HCT116 (cell line): ENCODE measurements around the gene FAM53A. TPM values are rescaled to one million over a fixed set of nuclear protein-coding genes. Genes with fewer than 3 reads are reported as not detected.
A peak's percentile ranks its signal among the peaks of the same experiment; 100 is the strongest.

Experiments
- ATAC-seq: fragments of 200-7000 bp; cut with Tn5 transposase; 2 replicates; pipeline ENCODE4 v1.9.1; 2020; ENCODE audit warnings: mild to moderate bottlenecking, moderate library complexity
- BruUV-seq: library from RNA; stranded (reverse); fragments of 400-500 nt; replicated peaks from 2 replicates; lab custom pipeline; 2021; lab: Mats Ljungman, UMichigan
- CTCF ChIA-PET: fragments of 300-600 bp; sonication (Branson Sonifier 250); formaldehyde crosslinking; loops from one replicate; lab custom pipeline; 2021; ENCODE audit warnings: antibody characterized with exemption; lab: Charles Lee
- POLR2A ChIA-PET: fragments of 300-600, 350-600 bp; sonication (Branson Sonifier 250); formaldehyde crosslinking; loops from one replicate; lab custom pipeline; 2021; ENCODE audit warnings: antibody characterized with exemption; lab: Charles Lee
- RAD21 ChIA-PET, 2 experiments: fragments of 300-600 bp; sonication (Branson Sonifier 250); formaldehyde crosslinking; loops; one replicate each; lab custom pipeline; 2023; ENCODE audit warnings: low total read pairs in 2 of 2; ENCODE audit not compliant: uncharacterized antibody in 2 of 2, unreplicated experiment in 2 of 2, low non-redundant PET in 1 of 2; lab: Charles Lee
- DNase-seq: peaks from one replicate; pipeline ENCODE4 v3.0.0-alpha.2; 2010; ENCODE audit warnings: low read depth, low spot score
- H2AFZ ChIP-seq: fragments of 200-600 bp; shearing (Covaris generic), sonication (generic); 2 replicates; pipeline ENCODE4 v1.6.1; 2017; ENCODE audit warnings: low read depth, mixed run types, mixed read lengths, antibody characterized with exemption, low read length; ENCODE audit not compliant: poor library complexity, severe bottlenecking
- H3K27ac ChIP-seq: 2 replicates; pipeline ENCODE4 v1.5.1; 2012; ENCODE audit warnings: low read depth, low read length
- H3K27me3 ChIP-seq: fragments of 200-600 bp; sonication (generic); 2 replicates; pipeline ENCODE4 v1.6.1; 2016; ENCODE audit warnings: mixed run types, low read length, mixed read lengths; ENCODE audit not compliant: insufficient read depth
- H3K36me3 ChIP-seq, 2 experiments: fragments of 200-500 bp in 1 of 2; fragments of 200-600 bp in 1 of 2; sonication (Bioruptor generic) in 1 of 2; sonication (generic) in 1 of 2; 2 replicates each; pipeline versions ENCODE4 v1.5.1 to v1.6.1; 2014 to 2016; ENCODE audit warnings: low read length in 2 of 2, inconsistent platforms in 1 of 2, mixed read lengths in 1 of 2, mixed run types in 1 of 2; ENCODE audit not compliant: insufficient read depth in 2 of 2, control insufficient read depth in 1 of 2
- H3K4me1 ChIP-seq, 2 experiments: fragments of 200-600 bp in 1 of 2; sonication (generic) in 1 of 2; 2 replicates each; pipeline versions ENCODE4 v1.5.1 to v1.6.1; 2012 to 2017; ENCODE audit warnings: low read length in 2 of 2, inconsistent platforms in 1 of 2, mild to moderate bottlenecking in 1 of 2, mixed read lengths in 1 of 2, mixed run types in 1 of 2, moderate library complexity in 1 of 2; ENCODE audit not compliant: insufficient read depth in 2 of 2, control insufficient read depth in 1 of 2
- H3K4me2 ChIP-seq: fragments of 200-600 bp; sonication (generic); 2 replicates; pipeline ENCODE4 v1.6.1; 2017; ENCODE audit warnings: mixed run types, low read length, mixed read lengths
- H3K4me3 ChIP-seq, 2 experiments: fragments of 200-600 bp in 1 of 2; sonication (generic) in 1 of 2; replicated peaks in 1 of 2; 2 replicates each; pipeline ENCODE4 v1.5.1; 2011 to 2016; ENCODE audit warnings: low read length in 2 of 2, control low read depth in 1 of 2, low read depth in 1 of 2, mild to moderate bottlenecking in 1 of 2, mixed read lengths in 1 of 2, mixed run types in 1 of 2
- H3K79me2 ChIP-seq: fragments of 200-600 bp; sonication (generic); 2 replicates; pipeline ENCODE4 v1.6.1; 2017; ENCODE audit warnings: mild to moderate bottlenecking, mixed run types, low read length, moderate library complexity, mixed read lengths; ENCODE audit not compliant: insufficient read depth
- H3K9ac ChIP-seq: fragments of 200-600 bp; sonication (generic); 2 replicates; pipeline ENCODE4 v1.6.1; 2016; ENCODE audit warnings: low read length, mixed read lengths
- H3K9me2 ChIP-seq: fragments of 200-600 bp; sonication (generic), shearing (Covaris generic); 2 replicates; pipeline ENCODE4 v1.6.1; 2017; ENCODE audit warnings: mixed run types, mild to moderate bottlenecking, moderate library complexity; ENCODE audit not compliant: insufficient read depth
- H3K9me3 ChIP-seq, 2 experiments: fragments of 200-500 bp in 1 of 2; fragments of 200-600 bp in 1 of 2; sonication (Bioruptor generic) in 1 of 2; sonication (generic) in 1 of 2; 2 replicates each; pipeline ENCODE4 v1.6.1; 2014 to 2017; ENCODE audit warnings: low read length in 2 of 2, mixed read lengths in 2 of 2, inconsistent platforms in 1 of 2, low read depth in 1 of 2, mild to moderate bottlenecking in 1 of 2, mixed run types in 1 of 2, moderate library complexity in 1 of 2; ENCODE audit not compliant: control insufficient read depth in 1 of 2, insufficient read depth in 1 of 2
- H4K20me1 ChIP-seq: fragments of 200-600 bp; sonication (generic), shearing (Covaris generic); 2 replicates; pipeline ENCODE4 v1.6.1; 2017; ENCODE audit warnings: mixed run types, mild to moderate bottlenecking, moderate library complexity; ENCODE audit not compliant: insufficient read depth
- EGR1 ChIP-seq: IDR thresholded peaks from 2 replicates; pipeline ENCODE4 v1.6.1; 2012; ENCODE audit warnings: low read depth
- EZH2 ChIP-seq: fragments of 200-600 bp; sonication (generic); IDR thresholded peaks from 2 replicates; pipeline ENCODE4 v1.6.1; 2017; ENCODE audit warnings: antibody characterized with exemption, mixed run types
- POLR2AphosphoS5 ChIP-seq: IDR thresholded peaks from 2 replicates; pipeline ENCODE4 v1.6.1; 2011; ENCODE audit warnings: mild to moderate bottlenecking, low read depth, low read length, moderate library complexity
- SIN3A ChIP-seq: IDR thresholded peaks from 2 replicates; pipeline ENCODE4 v1.6.1; 2012; ENCODE audit warnings: low read depth
- SP1 ChIP-seq: IDR thresholded peaks from 2 replicates; pipeline ENCODE4 v1.6.1; 2012; ENCODE audit warnings: low read depth
- ZBTB33 ChIP-seq: IDR thresholded peaks from 2 replicates; pipeline ENCODE4 v1.6.1; 2011; ENCODE audit warnings: mild to moderate bottlenecking, low read length, moderate library complexity; ENCODE audit not compliant: insufficient replicate concordance; ENCODE audit errors: extremely low read depth
- ZNF274 ChIP-seq: fragments of 200-500 bp; sonication (Bioruptor generic); IDR thresholded peaks from 2 replicates; pipeline ENCODE4 v1.6.1; 2014; ENCODE audit warnings: mild to moderate bottlenecking, low read depth, low read length, inconsistent platforms
- intact Hi-C: fragments of 100-400 bp; cut with micrococcal nuclease; formaldehyde crosslinking; loops from 2 replicates; pipeline ENCODE4 v1.10.0; 2022
- total RNA-seq: library from RNA; stranded (reverse); gene quantifications from one replicate; pipeline ENCODE4 v1.2.1, GENCODE V29; 2021; ENCODE audit not compliant: unreplicated experiment
- TF ChIP-seq, protein P1 (sequence below), 3 experiments: fragments of 200-600 bp in 1 of 3; sonication (generic) in 1 of 3; IDR thresholded peaks in 2 of 3; conservative IDR thresholded peaks in 1 of 3; 2 replicates each; pipeline ENCODE4 v1.5.1; 2012 to 2017; ENCODE audit warnings: low read depth in 2 of 3, low read length in 2 of 3, antibody characterized with exemption in 1 of 3, borderline replicate concordance in 1 of 3, control low read depth in 1 of 3, mild to moderate bottlenecking in 1 of 3, mixed read lengths in 1 of 3, mixed run types in 1 of 3, moderate library complexity in 1 of 3; ENCODE audit not compliant: insufficient read depth in 1 of 3

FAM53A gene
- total RNA-seq, 1 experiment from 2014 or later = 1.1 TPM

DNA sequence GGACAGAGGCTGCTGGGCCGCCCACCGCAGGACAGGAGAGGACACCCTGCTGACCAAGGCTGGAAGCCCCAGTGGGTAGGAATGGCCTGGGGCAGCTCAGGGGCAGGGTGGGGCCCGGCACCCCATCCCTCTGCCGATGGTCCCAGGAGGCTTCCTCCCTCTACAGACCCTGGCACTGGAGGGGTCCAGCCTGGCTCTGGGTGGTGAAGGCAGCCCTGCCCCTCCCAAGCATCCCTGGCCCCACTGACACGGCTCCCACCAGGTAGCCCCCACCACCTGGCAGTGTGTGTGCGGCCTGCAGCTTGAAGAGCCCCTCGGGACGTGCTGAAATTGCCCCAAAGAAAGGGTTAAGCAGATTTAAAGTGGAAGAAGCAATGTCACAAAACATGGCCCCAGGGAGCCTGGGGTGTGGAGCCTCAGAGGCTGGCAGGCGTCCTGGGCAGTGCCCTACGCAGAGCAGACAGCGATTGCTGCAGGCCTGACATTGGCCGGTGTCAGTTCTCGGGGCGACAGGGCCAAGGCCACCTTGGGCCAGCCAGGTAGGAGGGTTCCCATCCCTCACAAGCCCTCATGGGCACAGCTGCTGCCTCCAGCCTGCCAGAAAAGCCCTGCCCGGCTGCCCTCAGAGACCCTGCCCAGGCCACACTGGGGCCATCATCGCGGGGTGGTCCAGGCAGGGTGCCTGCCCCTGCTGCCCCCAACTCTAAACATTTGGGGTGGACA, 80.5 kb downstream of the FAM53A start:
- H3K9me3 ChIP-seq = no peaks in the 10 kb centered on the region
- no peaks in the 10 kb centered on the region for H3K36me3 ChIP-seq
- 0 out of 4 replicates have a peak overlapping the region, but pooled peaks of 1 of the 2 experiments have one; percentile 6 for H3K4me3 ChIP-seq
- ATAC-seq (peak; percentile 16; the same call in 1 of the 2 replicates), DNase-seq (no peak)
- H3K9ac ChIP-seq = no peak overlapping the region
- intact Hi-C loops = no loop called here
- no peaks in the 10 kb centered on the region for H3K79me2 ChIP-seq
- CTCF ChIA-PET = no interaction called here
- BruUV-seq = no TSS peak
- no peaks in the 10 kb centered on the region for H3K9me2 ChIP-seq
- peaks cover 3 to 19% of the 10 kb centered on the region in 2 experiments; a peak in 3 of 4 replicates for H3K4me1 ChIP-seq
- no peak overlapping the region; the same call in 1 of the 2 replicates for H3K27ac ChIP-seq
- RAD21 ChIA-PET = no interaction called here
- H3K27me3 ChIP-seq = no peaks in the 10 kb centered on the region
- POLR2A ChIA-PET = no interaction called here
- H2AFZ ChIP-seq = no peak overlapping the region
- no peak for TF ChIP-seq EZH2
- no peak for TF ChIP-seq ZNF274
- TF ChIP-seq, protein P1, sequence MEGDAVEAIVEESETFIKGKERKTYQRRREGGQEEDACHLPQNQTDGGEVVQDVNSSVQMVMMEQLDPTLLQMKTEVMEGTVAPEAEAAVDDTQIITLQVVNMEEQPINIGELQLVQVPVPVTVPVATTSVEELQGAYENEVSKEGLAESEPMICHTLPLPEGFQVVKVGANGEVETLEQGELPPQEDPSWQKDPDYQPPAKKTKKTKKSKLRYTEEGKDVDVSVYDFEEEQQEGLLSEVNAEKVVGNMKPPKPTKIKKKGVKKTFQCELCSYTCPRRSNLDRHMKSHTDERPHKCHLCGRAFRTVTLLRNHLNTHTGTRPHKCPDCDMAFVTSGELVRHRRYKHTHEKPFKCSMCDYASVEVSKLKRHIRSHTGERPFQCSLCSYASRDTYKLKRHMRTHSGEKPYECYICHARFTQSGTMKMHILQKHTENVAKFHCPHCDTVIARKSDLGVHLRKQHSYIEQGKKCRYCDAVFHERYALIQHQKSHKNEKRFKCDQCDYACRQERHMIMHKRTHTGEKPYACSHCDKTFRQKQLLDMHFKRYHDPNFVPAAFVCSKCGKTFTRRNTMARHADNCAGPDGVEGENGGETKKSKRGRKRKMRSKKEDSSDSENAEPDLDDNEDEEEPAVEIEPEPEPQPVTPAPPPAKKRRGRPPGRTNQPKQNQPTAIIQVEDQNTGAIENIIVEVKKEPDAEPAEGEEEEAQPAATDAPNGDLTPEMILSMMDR (IDR thresholded peaks at IDR 0.05 in 2 of 3, conservative IDR thresholded peaks at IDR 0.05 in 1 of 3; ENCODE audit: borderline replicate concordance in 1 of 3, insufficient read depth in 1 of 3, low read depth in 2 of 3, low read length in 2 of 3) = no peak
- no peak for TF ChIP-seq EGR1
- no peak for TF ChIP-seq SP1
- no peak for TF ChIP-seq POLR2AphosphoS5
- no peak for TF ChIP-seq ZBTB33
- no peak for TF ChIP-seq SIN3A
- no peaks in the 10 kb centered on the region for H4K20me1 ChIP-seq
- H3K4me2 ChIP-seq = peak overlapping the region; percentile 46
